NK-92 treated with Interleukin-12 subunit alpha and Interleukin-12 subunit beta, amount 100 ng/mL, for 24 hours (cell line): ENCODE data around the gene SAMMSON.

ENCODE experiments used
- DNase-seq: peaks from one replicate; lab custom pipeline; 2025; lab: John Stamatoyannopoulos, UW

SAMMSON gene

GRCh38 chr3:69999140-70000027 lies at the start of gene SAMMSON:
Gene SAMMSON (plus strand): TSS chr3:69999733.
- no peak for DNase-seq

- DNase-seq, result no peak
These were observed 47.9 kb upstream of the SAMMSON start for GRCh38 chr3:69951616-69952015.

DNA sequence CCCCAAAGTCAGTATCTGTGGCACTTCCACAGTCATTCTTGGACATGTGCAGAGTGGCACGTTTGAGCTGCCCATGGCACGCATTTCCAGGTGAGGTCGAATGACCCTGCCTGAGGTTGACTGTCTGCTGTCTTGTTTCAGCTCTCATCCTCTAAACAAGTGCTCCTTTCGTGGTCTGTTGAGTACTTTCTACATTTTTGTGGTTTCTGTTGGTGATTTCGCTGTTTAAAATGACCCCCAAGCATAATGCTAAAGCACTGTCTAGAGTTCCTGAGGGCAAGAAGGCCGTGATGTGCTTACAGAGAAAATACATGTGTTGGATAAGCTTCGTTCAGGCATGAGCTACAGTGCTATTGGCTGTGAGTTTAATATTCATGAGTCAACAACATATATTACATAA lies 40.0 kb upstream of the SAMMSON start:
- DNase-seq, result no peak

DNA sequence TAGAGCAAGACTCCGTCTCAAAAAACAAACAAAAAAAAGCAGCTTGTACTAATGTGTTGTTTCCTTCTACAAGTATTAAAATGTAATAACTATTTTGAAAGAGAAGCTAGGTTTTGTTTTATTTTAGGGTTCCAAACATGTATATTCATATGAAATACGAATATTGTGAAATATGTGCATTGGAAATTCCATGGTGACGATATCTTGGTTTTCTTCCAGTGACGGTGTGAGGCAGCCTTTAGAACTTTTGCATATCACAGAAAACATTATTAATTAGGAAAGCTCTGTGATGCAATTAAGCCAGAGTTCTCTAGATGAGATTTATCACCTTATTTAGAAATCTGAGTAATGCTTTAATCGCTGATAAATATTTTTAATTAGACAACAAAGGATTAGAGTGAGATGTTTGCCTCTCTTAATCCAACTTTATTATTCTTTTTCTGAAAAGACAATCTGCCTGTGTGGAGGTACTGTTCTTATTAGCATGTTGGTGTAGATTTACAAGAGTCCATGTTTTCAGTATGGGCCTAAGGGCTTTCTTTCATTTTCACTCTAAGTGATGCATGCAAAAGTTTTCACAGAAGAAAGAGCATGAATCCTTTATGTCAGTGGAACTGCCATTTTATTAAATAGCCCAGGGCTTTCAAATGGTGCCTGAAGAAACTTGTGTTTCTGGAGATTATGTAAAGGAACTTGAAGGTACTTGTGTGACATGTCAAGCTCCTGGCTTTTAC lies 37.7 kb upstream of the SAMMSON start:
- DNase-seq, result no peak

DNA sequence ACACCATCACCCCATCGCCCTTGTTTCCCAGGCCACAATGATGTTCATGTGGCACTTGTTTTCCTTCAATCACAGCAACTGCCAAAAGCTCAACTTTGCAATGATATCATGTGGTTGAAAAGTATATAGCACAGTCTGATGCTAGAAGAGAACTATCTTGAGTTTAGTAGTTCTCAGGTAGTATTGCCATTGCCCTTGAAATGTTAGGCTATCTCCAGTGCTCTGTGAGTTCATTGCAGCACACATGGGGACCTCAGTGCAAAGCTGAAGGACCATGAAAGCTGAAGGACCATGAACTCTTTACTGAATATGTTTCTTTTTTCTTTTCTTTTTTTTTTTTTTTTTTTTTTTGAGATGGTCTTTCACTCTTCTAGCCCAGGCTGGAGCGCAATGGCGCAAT lies 35.9 kb upstream of the SAMMSON start:
- no peak for DNase-seq

DNA sequence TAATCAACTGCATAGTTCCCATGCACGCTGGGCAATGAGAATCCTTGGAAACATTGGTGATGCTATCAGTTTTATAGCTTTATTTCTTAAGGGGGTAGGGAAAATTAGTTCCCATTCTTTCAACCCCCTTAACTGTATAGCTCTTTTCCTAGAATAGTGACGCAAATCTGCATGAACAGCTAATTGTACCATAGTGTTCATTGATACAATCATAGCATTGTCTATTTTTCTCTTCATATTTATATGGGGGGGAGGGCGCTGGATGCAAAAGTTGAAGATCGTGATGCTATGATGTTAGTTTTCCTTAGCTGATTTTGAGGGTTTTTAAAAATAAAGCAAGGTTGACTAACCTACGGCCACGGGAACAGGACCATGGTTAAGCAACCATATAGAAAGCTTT lies 32.4 kb upstream of the SAMMSON start:
- DNase-seq, result no peak

- DNase-seq, result no peak
These were observed 28.7 kb upstream of the SAMMSON start for GRCh38 chr3:69970827-69971226.

DNA sequence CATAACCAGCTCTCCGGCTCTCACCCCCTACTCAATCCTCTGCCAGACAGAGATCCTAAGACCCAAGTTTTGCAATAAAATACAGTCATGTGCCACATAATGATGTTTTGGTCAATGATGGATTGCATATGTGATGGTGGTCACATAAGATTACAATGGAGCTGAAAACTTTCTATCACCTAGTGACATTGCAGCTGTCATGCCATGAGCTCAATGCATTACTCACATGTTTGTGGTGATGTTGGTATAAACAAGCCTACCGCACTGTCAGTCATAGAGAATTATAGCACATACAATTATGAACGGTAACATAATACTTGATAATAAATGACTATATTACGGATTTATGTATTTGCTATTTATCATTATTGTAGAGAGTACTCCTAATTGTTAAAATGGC lies 26.9 kb upstream of the SAMMSON start:
- no peak for DNase-seq

DNA sequence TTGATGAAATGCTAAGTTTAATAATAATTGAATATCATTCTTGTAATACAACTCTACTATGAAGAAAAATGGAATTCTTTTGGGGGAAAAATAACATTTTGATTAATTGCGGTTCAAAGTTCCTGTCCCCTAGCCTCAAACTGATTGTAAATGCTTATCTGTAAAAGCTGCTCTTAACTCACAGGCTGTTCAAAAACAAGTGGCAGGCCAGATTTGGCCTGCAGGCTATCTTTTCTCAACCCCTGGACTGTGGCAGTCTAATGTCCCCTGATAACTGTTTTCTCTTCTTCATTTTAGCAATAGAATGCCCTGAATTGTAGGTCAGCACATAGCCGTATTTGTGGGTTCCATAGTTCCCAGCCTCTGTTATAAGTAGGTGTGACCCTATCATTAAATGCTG lies 23.5 kb upstream of the SAMMSON start:
- DNase-seq, result no peak

- no peak for DNase-seq
These were observed 15.8 kb upstream of the SAMMSON start for GRCh38 chr3:69983546-69984265.

- no peak for DNase-seq
These were observed 14.3 kb upstream of the SAMMSON start for GRCh38 chr3:69985266-69985665.

DNA sequence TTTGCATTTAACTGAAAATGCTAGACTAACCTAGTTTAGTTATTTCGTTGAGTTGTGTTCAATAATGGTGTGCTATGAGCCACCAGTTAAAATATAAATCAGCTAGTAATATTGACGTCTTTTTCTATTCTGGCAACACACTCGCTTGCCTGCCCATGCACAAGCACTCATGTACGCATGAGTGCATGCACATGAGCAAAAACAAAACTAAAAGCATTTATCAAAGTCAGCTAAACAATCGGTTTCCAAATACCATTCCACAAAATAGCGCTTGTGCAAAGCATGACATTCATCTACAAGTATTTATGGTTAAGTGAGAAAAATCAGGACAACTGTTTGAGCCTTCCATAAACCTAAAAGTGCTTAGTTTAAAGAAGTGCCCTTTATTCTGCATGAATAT lies 13.1 kb upstream of the SAMMSON start:
- no peak for DNase-seq

DNA sequence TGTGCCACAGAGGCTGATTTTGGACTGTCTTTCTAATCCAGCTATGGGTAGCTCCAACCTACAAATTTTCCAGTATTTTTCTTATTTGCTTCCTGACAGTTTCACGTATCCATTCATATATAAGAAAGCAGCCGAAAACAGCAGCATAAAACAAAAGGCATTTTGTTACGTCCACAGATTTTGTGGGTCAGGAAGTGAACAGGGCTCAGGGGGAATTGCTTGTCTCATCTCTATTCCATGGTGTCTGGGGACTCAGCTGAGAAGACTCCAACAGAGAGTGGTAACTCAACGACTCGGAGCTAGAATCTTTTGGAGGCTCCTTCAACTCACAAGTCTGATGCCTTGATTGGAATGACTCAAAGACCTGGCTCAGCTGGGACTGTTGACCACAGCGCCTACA lies 11.7 kb upstream of the SAMMSON start:
- DNase-seq, result no peak

- no peak for DNase-seq
These were observed 5.8 kb upstream of the SAMMSON start for GRCh38 chr3:69993757-69994156.

DNA sequence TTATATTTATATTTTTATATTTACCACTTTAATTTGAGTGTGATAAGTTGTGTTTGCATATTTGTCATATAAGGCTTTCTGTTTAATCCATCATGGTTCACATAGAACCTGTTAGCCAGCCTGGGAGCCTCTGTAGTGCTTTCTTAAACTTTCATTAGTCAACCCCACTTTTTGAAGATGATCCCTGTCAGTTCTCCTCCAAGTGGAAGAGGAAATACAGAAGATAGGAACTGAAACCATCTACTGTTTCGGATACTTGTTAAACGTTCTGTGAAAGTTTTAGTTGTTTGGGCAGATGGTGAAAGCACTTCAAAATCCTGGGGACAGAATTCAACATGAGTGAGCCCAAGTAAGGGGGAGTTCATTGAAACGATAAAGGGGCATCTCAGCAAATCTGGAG lies 4.6 kb upstream of the SAMMSON start:
- DNase-seq, result no peak

DNA sequence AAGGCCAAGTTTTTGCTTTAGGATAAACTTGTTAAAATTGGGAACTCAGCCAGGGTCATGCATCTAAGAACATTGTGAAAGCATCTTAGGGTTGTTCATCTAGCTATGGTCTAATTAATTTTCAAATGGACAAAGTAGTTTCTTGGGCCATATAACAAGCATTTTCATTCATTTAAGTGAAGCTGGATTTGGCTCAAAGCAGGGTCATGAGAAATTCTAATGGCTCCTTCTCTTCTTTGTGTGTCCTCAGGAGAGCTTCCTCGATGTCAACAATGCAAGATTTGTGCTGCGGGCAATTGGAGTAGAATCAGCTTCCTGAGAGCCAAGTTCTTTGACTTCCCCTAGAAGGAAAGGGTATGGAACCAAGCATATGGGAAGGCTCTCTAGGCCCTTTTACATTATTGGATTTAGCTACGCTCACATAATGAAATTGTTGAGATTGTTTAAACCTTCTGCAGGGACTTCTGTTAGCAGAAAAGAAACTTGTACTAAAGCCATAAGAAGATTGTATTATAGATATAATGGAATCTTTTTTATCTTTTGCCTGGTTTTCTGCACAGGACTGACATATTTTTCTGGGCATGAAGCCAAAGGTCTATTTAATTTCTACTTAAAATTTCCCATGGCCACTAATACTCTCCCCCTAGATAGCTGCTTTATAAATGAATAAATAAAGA lies 1.8 kb upstream of the SAMMSON start:
- no peak for DNase-seq

DNA sequence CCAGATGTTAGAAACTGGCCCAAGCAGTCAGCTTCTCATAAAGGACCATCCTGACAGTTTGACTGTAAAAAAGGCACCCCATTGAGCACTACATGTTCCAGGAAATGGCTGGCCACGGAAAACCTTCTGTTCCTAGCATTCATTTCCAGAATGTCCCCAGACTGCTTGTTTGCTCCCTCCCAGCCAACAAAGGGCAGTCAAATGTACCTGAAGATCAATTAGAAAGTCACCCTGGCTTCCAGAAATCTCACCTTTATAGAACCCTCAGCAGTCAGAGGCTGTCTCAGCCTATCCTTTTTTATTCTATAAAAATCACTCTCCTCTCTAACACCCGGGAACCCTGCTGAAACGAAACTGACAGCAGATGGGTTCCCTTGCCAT lies 784 bp upstream of the SAMMSON start:
- no peak for DNase-seq

DNA sequence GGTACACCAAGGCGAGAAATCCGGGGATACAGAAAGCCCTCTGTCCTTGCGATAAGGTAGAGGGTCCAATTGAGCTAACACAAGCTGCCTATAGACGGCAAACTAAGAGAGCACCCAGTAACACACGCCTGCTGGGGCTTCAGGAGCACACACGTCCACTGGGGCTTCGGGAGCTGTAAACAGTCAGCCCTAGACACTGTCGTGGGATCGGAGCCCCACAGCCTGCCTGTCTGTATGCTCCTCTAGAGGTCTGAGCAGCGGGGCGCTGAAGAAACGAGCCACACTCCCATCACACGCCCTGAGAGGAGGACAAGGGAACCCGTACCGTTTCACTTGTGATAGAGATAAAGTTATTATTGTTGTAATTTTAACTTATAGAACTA lies 486 bp downstream of the SAMMSON start:
- no peak for DNase-seq

GRCh38 chr3:70000563-70001081 lies 1.1 kb downstream of the SAMMSON start:
- DNase-seq, result no peak

DNA sequence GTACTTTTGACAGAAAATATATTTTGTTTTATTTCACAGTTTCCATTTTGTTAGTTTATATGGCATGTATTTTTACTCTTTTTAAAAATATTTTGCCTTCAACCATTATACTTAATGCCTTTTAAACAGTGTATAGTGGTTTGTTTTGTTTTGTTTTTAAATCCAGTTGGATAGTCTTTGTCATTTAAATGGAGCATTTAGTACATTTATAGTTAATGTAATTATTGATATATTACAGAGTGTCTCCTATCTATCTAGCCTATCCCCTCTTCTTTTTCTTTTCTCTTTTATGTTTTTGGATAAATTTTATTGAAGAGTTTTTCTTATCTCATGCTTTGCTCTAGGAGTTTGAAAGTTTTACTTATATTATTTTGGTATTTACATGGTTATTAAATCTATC lies 3.6 kb downstream of the SAMMSON start:
- no peak for DNase-seq

DNA sequence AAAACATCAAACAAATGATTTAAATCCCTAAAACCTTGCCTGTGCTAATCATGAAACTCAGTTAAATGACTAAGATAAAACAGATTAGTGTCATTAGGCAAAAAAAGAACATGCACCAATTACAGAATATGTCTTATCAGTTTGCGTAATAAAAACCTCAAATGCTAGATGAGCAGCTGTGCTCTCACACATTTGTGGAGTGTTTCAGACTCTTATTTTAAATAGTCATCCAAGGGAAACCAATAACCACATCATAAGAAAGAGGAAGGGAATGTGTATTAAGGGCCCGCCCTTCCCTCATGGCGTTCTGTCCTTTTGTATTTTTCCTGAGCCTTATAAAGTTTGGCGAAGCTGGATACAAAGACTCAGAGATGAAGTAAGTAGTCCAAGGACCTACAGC lies 6.6 kb downstream of the SAMMSON start:
- DNase-seq, result no peak

DNA sequence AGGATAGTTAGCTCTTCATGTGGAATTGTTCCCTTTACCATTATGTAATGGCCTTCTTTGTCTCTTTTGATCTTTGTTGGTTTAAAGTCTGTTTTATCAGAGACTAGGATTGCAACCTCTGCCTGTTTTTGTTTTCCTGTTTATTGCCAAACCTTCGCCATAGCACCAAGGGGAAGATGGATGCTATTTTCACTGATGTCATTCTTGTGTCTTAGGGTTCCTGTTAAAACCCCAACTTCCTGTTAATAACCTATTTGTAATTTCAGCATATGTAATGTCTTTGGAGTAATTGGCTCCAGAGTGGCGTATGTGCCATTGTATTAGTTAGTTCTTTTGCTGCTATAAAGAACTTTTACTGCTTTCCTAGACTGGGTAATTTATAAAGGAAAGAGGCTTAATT lies 10.8 kb downstream of the SAMMSON start:
- DNase-seq, result no peak
